WTC11 (cell line): ENCODE measurements around the gene STUM.

ENCODE experiments used
- EMX1 ChIP-seq: fragments of 250-450 bp; sonication (Bioruptor Pico); IDR thresholded peaks from 2 replicates; pipeline ENCODE4 v1.8.0; 2021; ENCODE audit warnings: mild to moderate bottlenecking
- ESRRA ChIP-seq: sonication (generic); formaldehyde crosslinking; IDR thresholded peaks from 2 replicates; pipeline ENCODE4 v1.8.1; 2022; ENCODE audit warnings: mild to moderate bottlenecking, missing genetic modification reagents, borderline replicate concordance
- KAT7 ChIP-seq: sonication (generic); formaldehyde crosslinking; IDR thresholded peaks from 2 replicates; pipeline ENCODE4 v1.8.1; 2023; ENCODE audit warnings: missing genetic modification reagents, mild to moderate bottlenecking, borderline replicate concordance
- NR2C2 ChIP-seq: sonication (generic); formaldehyde crosslinking; IDR thresholded peaks from 2 replicates; pipeline ENCODE4 v1.8.0; 2022; ENCODE audit warnings: mild to moderate bottlenecking, missing genetic modification reagents
- NR3C1 ChIP-seq: sonication (generic); formaldehyde crosslinking; conservative IDR thresholded peaks from 2 replicates; pipeline ENCODE4 v1.8.1; 2023; ENCODE audit warnings: low read depth, mild to moderate bottlenecking, missing genetic modification reagents
- TF ChIP-seq, protein P1 (sequence below): sonication (generic); formaldehyde crosslinking; IDR thresholded peaks from 2 replicates; pipeline ENCODE4 v1.8.0; 2022; ENCODE audit warnings: mild to moderate bottlenecking, missing genetic modification reagents
- TF ChIP-seq, protein P2 (sequence below): sonication (generic); formaldehyde crosslinking; IDR thresholded peaks from 2 replicates; pipeline ENCODE4 v1.8.0; 2022; ENCODE audit warnings: mild to moderate bottlenecking, missing genetic modification reagents
- TF ChIP-seq, protein P3 (sequence below): sonication (generic); formaldehyde crosslinking; IDR thresholded peaks from 2 replicates; pipeline ENCODE4 v1.8.0; 2022; ENCODE audit warnings: missing genetic modification reagents
- TF ChIP-seq, protein P4 (sequence below): sonication (generic); formaldehyde crosslinking; conservative IDR thresholded peaks from 2 replicates; pipeline ENCODE4 v1.8.1; 2022; ENCODE audit warnings: mild to moderate bottlenecking, missing genetic modification reagents
- TF ChIP-seq, protein P5 (sequence below): fragments of 200-600 bp; IDR thresholded peaks from 2 replicates; pipeline ENCODE4 v1.8.0; 2022; ENCODE audit warnings: antibody characterized with exemption
- TF ChIP-seq, protein P6 (sequence below): sonication (generic); formaldehyde crosslinking; IDR thresholded peaks from 2 replicates; pipeline ENCODE4 v1.8.1; 2022; ENCODE audit warnings: mild to moderate bottlenecking, moderate library complexity, missing genetic modification reagents
- TF ChIP-seq, protein P7 (sequence below): sonication (generic); formaldehyde crosslinking; conservative IDR thresholded peaks from 2 replicates; pipeline ENCODE4 v1.8.1; 2023; ENCODE audit warnings: mild to moderate bottlenecking, low read depth, missing genetic modification reagents, moderate library complexity

DNA sequence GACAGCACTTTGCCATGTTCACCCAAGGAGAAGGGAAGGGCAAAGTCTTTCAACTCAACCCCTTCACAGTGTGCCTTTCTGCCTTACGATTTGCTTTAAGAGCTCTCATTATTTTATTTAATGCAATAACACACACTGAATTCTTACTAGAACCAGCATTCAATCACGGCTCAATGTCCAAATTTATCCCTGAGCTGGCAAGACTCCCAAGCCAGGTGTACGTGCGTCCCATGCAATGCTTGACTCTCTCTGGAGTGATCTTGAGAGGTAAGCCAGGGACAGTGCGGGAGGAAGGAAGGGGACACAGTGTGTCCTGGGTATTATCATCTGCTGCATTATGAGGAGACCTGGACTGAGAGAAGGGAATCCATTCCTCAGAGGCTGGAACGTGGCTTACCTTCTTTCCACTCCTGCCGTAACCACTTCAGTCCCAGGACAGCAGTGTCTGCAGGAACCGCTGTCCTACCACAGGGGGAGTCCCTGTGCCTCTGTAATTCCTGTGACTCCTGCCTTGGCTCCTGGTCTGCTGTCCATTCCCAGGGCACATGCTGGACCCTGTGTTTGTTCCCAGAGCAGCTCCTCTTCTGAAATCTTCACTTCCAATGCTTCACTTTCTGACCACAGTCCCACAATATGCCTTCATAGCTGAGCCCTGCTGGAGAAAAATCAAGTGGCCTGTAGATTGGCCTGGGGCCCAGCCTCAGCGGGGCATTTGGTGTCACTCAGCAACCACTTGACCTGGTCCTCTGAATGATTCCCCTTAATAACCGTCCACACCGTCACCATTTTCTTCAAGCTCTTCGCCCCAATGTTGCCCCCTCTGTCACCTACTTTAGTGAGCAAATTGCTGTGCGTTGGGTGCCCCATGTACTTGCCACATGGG, 28.6 kb upstream of the STUM start:
- TF ChIP-seq, protein P1, sequence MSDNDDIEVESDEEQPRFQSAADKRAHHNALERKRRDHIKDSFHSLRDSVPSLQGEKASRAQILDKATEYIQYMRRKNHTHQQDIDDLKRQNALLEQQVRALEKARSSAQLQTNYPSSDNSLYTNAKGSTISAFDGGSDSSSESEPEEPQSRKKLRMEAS (CRISPR knock-in tag) = no peak
- TF ChIP-seq EMX1 (CRISPR knock-in tag) = no peak
- TF ChIP-seq, protein P2, sequence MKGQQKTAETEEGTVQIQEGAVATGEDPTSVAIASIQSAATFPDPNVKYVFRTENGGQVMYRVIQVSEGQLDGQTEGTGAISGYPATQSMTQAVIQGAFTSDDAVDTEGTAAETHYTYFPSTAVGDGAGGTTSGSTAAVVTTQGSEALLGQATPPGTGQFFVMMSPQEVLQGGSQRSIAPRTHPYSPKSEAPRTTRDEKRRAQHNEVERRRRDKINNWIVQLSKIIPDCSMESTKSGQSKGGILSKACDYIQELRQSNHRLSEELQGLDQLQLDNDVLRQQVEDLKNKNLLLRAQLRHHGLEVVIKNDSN (CRISPR knock-in tag) = no peak
- TF ChIP-seq, protein P3, sequence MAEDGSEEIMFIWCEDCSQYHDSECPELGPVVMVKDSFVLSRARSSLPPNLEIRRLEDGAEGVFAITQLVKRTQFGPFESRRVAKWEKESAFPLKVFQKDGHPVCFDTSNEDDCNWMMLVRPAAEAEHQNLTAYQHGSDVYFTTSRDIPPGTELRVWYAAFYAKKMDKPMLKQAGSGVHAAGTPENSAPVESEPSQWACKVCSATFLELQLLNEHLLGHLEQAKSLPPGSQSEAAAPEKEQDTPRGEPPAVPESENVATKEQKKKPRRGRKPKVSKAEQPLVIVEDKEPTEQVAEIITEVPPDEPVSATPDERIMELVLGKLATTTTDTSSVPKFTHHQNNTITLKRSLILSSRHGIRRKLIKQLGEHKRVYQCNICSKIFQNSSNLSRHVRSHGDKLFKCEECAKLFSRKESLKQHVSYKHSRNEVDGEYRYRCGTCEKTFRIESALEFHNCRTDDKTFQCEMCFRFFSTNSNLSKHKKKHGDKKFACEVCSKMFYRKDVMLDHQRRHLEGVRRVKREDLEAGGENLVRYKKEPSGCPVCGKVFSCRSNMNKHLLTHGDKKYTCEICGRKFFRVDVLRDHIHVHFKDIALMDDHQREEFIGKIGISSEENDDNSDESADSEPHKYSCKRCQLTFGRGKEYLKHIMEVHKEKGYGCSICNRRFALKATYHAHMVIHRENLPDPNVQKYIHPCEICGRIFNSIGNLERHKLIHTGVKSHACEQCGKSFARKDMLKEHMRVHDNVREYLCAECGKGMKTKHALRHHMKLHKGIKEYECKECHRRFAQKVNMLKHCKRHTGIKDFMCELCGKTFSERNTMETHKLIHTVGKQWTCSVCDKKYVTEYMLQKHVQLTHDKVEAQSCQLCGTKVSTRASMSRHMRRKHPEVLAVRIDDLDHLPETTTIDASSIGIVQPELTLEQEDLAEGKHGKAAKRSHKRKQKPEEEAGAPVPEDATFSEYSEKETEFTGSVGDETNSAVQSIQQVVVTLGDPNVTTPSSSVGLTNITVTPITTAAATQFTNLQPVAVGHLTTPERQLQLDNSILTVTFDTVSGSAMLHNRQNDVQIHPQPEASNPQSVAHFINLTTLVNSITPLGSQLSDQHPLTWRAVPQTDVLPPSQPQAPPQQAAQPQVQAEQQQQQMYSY (CRISPR knock-in tag) = no peak; the same call in 1 of the 2 replicates
- no peak for TF ChIP-seq NR2C2 (CRISPR knock-in tag)
- TF ChIP-seq, protein P4, sequence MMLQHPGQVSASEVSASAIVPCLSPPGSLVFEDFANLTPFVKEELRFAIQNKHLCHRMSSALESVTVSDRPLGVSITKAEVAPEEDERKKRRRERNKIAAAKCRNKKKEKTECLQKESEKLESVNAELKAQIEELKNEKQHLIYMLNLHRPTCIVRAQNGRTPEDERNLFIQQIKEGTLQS (CRISPR knock-in tag) = no peak
- TF ChIP-seq, protein P5, sequence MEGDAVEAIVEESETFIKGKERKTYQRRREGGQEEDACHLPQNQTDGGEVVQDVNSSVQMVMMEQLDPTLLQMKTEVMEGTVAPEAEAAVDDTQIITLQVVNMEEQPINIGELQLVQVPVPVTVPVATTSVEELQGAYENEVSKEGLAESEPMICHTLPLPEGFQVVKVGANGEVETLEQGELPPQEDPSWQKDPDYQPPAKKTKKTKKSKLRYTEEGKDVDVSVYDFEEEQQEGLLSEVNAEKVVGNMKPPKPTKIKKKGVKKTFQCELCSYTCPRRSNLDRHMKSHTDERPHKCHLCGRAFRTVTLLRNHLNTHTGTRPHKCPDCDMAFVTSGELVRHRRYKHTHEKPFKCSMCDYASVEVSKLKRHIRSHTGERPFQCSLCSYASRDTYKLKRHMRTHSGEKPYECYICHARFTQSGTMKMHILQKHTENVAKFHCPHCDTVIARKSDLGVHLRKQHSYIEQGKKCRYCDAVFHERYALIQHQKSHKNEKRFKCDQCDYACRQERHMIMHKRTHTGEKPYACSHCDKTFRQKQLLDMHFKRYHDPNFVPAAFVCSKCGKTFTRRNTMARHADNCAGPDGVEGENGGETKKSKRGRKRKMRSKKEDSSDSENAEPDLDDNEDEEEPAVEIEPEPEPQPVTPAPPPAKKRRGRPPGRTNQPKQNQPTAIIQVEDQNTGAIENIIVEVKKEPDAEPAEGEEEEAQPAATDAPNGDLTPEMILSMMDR = no peak
- TF ChIP-seq, protein P6, sequence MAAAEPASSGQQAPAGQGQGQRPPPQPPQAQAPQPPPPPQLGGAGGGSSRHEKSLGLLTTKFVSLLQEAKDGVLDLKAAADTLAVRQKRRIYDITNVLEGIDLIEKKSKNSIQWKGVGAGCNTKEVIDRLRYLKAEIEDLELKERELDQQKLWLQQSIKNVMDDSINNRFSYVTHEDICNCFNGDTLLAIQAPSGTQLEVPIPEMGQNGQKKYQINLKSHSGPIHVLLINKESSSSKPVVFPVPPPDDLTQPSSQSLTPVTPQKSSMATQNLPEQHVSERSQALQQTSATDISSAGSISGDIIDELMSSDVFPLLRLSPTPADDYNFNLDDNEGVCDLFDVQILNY (CRISPR knock-in tag) = no peak
- TF ChIP-seq, protein P7, sequence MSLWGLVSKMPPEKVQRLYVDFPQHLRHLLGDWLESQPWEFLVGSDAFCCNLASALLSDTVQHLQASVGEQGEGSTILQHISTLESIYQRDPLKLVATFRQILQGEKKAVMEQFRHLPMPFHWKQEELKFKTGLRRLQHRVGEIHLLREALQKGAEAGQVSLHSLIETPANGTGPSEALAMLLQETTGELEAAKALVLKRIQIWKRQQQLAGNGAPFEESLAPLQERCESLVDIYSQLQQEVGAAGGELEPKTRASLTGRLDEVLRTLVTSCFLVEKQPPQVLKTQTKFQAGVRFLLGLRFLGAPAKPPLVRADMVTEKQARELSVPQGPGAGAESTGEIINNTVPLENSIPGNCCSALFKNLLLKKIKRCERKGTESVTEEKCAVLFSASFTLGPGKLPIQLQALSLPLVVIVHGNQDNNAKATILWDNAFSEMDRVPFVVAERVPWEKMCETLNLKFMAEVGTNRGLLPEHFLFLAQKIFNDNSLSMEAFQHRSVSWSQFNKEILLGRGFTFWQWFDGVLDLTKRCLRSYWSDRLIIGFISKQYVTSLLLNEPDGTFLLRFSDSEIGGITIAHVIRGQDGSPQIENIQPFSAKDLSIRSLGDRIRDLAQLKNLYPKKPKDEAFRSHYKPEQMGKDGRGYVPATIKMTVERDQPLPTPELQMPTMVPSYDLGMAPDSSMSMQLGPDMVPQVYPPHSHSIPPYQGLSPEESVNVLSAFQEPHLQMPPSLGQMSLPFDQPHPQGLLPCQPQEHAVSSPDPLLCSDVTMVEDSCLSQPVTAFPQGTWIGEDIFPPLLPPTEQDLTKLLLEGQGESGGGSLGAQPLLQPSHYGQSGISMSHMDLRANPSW (CRISPR knock-in tag) = no peak
- TF ChIP-seq KAT7 (CRISPR knock-in tag) = no peak
- TF ChIP-seq NR3C1 (CRISPR knock-in tag) = no peak
- TF ChIP-seq ESRRA (CRISPR knock-in tag) = no peak
